AG09319 (cell line): ENCODE results near the gene PAMR1.

ENCODE experiments used
- DNase-seq: peaks from one replicate; pipeline ENCODE4 v3.0.0-alpha.2; 2010; ENCODE audit warnings: low read depth; ENCODE audit errors: extremely low read depth
- TF ChIP-seq, protein P1 (sequence below): IDR thresholded peaks from 2 replicates; pipeline ENCODE4 v1.5.1; 2011; ENCODE audit warnings: low read depth, mild to moderate bottlenecking, inconsistent platforms, low read length, moderate library complexity

Gene PAMR1

DNA sequence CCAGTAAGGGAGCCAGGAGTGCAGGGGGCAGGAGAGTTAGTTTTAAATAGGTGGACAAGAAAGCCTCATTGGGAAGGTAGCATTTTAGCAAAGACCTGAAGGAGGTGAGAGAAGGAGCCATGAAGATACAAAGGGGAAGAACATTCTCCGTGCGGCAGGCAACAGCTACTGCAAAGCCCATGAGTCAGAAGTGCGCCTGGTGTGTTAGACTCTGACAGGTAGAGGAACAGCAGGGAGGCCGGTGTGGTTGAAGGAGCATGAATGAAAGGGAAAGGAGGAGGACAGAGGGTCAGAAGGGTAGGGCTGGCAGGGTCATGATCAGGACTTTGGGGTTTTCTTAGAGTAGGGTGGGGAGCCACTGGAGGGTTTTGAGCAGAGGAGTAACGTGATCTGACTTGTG, 34.5 kb upstream of the PAMR1 start:
- no peak for DNase-seq
- TF ChIP-seq, protein P1, sequence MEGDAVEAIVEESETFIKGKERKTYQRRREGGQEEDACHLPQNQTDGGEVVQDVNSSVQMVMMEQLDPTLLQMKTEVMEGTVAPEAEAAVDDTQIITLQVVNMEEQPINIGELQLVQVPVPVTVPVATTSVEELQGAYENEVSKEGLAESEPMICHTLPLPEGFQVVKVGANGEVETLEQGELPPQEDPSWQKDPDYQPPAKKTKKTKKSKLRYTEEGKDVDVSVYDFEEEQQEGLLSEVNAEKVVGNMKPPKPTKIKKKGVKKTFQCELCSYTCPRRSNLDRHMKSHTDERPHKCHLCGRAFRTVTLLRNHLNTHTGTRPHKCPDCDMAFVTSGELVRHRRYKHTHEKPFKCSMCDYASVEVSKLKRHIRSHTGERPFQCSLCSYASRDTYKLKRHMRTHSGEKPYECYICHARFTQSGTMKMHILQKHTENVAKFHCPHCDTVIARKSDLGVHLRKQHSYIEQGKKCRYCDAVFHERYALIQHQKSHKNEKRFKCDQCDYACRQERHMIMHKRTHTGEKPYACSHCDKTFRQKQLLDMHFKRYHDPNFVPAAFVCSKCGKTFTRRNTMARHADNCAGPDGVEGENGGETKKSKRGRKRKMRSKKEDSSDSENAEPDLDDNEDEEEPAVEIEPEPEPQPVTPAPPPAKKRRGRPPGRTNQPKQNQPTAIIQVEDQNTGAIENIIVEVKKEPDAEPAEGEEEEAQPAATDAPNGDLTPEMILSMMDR, result no peak

DNA sequence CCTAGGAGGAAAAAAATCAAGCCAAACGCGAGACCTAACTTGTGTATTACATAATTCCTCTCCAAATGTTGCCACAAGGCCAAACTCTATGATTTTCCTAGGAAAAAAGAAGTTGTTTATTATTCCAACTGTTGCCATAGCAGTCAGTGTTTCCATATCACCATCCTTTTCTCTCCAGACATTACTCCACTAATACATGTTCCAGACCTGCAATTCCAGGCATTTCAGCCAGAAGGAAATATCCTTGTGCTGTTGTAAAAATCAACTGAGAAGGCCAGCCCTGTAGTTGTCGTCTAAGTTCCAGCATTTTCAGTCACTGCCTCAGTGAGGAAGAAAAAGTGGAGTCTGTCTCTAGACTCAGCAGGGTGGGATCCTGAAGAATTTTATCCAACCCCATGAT, 33.1 kb upstream of the PAMR1 start:
- TF ChIP-seq, protein P1, result no peak; the same call in 1 of the 2 replicates
- no peak for DNase-seq

DNA sequence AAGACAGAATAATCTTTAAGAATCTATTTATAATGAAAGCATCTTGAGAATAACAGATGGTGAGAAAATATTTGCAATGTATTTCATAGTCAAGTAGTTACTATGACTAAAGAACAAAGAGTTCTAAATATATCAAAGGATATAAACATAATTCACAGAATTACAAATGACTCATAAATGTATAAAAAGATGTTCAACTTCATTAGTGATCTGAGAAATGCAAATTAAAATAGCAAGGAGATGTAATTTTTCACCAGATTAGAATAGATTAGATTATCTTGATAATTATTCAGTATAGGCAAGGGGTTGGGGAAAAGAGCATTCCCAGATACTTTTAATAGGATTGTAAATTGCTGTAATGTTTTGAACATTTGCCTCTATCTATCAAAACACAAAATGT, 30.1 kb upstream of the PAMR1 start:
- DNase-seq, result no peak

DNA sequence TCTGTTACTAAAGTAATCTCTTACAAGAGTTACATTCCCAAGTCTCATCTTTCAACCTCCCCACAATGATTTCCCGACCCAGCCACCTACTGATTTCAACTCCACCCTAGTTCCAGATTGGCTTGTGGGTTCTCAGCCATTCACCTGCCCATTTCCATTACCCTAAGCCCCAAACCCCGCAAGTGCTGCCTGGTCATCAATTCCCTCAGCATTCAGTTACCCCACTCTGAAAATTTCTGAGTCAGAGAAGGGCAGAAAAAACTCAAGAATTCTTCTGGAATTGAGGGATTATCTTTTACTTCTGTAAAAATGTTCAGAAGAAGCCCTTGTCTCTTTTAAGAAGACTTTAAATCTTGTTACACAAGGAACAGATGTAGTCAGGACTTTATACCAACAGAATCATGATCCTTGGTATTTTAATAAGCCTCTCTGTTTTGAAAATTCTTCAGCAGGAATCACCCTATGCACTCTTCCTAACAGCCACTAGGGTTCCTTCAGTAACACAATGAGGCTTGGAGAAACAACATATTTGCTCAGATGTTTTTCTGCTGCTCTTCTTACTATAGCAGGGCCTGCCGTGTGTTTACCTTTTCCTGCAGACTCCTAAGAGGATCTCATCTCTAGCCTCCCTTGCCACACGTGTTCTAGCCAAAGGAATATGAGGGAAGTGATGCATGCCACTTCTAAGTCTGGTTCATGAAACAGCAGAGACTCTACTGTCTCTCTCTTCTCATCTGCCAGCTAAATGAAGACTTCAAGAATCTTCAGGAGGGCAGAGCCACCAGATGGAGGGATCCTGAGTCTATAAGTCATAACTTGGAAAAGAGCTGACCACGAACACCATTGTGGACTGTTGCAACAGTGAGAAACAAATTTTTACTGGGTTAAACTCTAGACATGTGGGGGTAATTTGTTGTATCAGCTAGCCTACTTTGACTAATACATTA, 29.3 kb upstream of the PAMR1 start:
- DNase-seq, result no peak
- TF ChIP-seq, protein P1, result peak; percentile 30

More for the DNA sequence above, 30.1 kb upstream of the PAMR1 start:
- TF ChIP-seq, protein P1, result no peak

- TF ChIP-seq, protein P1, result no peak
- DNase-seq, result peak; percentile 80
These were observed 28.4 kb upstream of the PAMR1 start for GRCh38 chr11:35553831-35554230.

DNA sequence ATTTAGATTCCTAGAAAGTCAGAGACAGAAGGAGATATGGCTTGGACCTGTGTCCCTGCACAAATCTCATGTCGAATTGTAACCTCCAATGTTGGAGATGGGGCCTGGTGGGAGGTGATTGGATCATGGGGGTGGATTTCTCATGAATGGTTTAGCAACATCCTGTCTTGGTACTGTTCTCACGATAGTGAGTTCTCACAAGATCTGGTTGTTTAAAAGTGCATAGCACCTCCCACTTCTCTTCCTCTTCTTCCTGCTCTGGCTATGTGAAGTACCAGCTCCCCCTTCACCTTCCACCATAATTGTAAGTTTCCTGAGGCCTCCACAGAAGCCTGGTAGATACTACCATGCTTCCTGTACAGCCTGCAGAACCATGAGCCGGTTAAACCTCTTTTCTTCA, 27.6 kb upstream of the PAMR1 start:
- DNase-seq, result no peak
- TF ChIP-seq, protein P1, result no peak

GRCh38 chr11:35552616-35553015, 27.2 kb upstream of the PAMR1 start:
- no peak for DNase-seq
- TF ChIP-seq, protein P1, result no peak
